AG04449 (cell line): ENCODE data around the gene C3.
"Not testable (repeated sequence)": the region's sequence is repeated elsewhere in the genome, so short reads cannot be mapped to it uniquely, and the experiment has no call there.

Experiments
- CTCF ChIA-PET: fragments of 350-600 bp; formaldehyde crosslinking; extraction: SDS; loops from one replicate; lab custom pipeline; 2021; ENCODE audit warnings: antibody characterized with exemption; lab: Yijun Ruan, JAX
- POLR2A ChIA-PET: fragments of 400-600, 350-600 bp; formaldehyde crosslinking; extraction: SDS; loops from one replicate; lab custom pipeline; 2020; ENCODE audit warnings: antibody characterized with exemption, inconsistent platforms; lab: Yijun Ruan, JAX
- DNase-seq: peaks from one replicate; pipeline ENCODE4 v3.0.0-alpha.2; 2010; ENCODE audit warnings: low read depth, low spot score
- H3K4me3 ChIP-seq: 2 replicates; pipeline ENCODE4 v1.5.1; 2011; ENCODE audit warnings: low read depth, mild to moderate bottlenecking, control low read depth, low read length
- TF ChIP-seq, protein P1 (sequence below): IDR thresholded peaks from one replicate; pipeline ENCODE4 v1.5.1; 2011; ENCODE audit warnings: mild to moderate bottlenecking, moderate library complexity, low read length, control low read depth, inconsistent platforms; ENCODE audit not compliant: insufficient read depth; ENCODE audit errors: missing control alignments

Gene C3

GRCh38 chr19:6754136-6754535, 33.7 kb upstream of the C3 start:
- no peak for DNase-seq
- ChIA-PET POLR2A (no interaction called here), CTCF (interaction anchor here (1.1 to 2.2 kb wide), 2 partner anchors 15 to 109 kb away, joined by 4 to 8 read pairs; no protein-coding TSS in a partner anchor)
- TF ChIP-seq, protein P1, sequence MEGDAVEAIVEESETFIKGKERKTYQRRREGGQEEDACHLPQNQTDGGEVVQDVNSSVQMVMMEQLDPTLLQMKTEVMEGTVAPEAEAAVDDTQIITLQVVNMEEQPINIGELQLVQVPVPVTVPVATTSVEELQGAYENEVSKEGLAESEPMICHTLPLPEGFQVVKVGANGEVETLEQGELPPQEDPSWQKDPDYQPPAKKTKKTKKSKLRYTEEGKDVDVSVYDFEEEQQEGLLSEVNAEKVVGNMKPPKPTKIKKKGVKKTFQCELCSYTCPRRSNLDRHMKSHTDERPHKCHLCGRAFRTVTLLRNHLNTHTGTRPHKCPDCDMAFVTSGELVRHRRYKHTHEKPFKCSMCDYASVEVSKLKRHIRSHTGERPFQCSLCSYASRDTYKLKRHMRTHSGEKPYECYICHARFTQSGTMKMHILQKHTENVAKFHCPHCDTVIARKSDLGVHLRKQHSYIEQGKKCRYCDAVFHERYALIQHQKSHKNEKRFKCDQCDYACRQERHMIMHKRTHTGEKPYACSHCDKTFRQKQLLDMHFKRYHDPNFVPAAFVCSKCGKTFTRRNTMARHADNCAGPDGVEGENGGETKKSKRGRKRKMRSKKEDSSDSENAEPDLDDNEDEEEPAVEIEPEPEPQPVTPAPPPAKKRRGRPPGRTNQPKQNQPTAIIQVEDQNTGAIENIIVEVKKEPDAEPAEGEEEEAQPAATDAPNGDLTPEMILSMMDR, result no peak
- no peak overlapping the region for H3K4me3 ChIP-seq

- no peak for DNase-seq
- TF ChIP-seq, protein P1, result peak; percentile 20
- ChIA-PET POLR2A (no interaction called here), CTCF (interaction anchor here (2.2 kb wide), 1 partner anchor 109 kb away, joined by 8 read pairs; no protein-coding TSS in a partner anchor)
- peak overlapping the region; percentile 41 for H3K4me3 ChIP-seq
Observed at GRCh38 chr19:6753178-6754031, 33.0 kb upstream of the C3 start.

- H3K4me3 ChIP-seq, result no peak overlapping the region
- no peak for DNase-seq
- CTCF ChIA-PET, result interaction anchor here (2.2 kb wide), 1 partner anchor 110 kb away, joined by 8 read pairs; no protein-coding TSS in a partner anchor
- TF ChIP-seq, protein P1, result no peak
- POLR2A ChIA-PET, result no interaction called here
Observed at GRCh38 chr19:6752256-6753177, 32.1 kb upstream of the C3 start.

DNA sequence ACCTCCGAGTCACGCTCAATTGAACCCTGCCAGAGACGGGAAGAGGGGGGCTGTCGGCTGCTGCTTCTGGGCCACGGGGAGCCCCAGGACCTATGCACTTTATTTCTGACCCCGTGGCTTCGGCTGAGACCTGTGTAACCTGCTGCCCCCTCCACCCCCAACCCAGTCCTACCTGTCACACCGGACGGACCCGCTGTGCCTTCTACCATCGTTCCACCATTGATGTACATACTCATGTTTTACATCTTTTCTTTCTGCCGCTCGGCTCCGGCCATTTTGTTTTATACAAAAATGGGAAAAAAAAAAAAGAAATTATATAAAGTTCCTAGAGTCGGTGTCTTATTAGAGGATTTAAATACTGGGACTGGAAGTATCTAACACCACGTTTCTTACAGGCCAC, 30.7 kb upstream of the C3 start:
- POLR2A ChIA-PET, result no interaction called here

GRCh38 chr19:6750062-6750461, 29.6 kb upstream of the C3 start:
- ChIA-PET POLR2A (no interaction called here), CTCF (interaction anchor here (1.5 kb wide), 1 partner anchor 113 kb away, joined by 3 read pairs; no protein-coding TSS in a partner anchor)
- H3K4me3 ChIP-seq, result no peak overlapping the region
- TF ChIP-seq, protein P1, result no peak
- no peak for DNase-seq

More for the DNA sequence above, 30.7 kb upstream of the C3 start:
- CTCF ChIA-PET, result no interaction called here
- no peak for DNase-seq
- H3K4me3 ChIP-seq, result no peak overlapping the region
- TF ChIP-seq, protein P1, result no peak

- CTCF ChIA-PET, result interaction anchor here (1.5 to 1.9 kb wide), 2 partner anchors 10 to 115 kb away, joined by 3 to 6 read pairs; partner anchors contain the start of gene GPR108
- POLR2A ChIA-PET, result not testable (repeated sequence)
Observed at GRCh38 chr19:6748543-6748942, 28.1 kb upstream of the C3 start.

More at GRCh38 chr19:6748543-6748942, 28.1 kb upstream of the C3 start:
- DNase-seq, H3K4me3 ChIP-seq: not testable (repeated sequence)
